AG09319 (cell line): ENCODE measurements around the gene CDS2.

ENCODE experiments used
- DNase-seq: peaks from one replicate; pipeline ENCODE4 v3.0.0-alpha.2; 2010; ENCODE audit warnings: low read depth; ENCODE audit errors: extremely low read depth
- CTCF ChIP-seq: IDR thresholded peaks from 2 replicates; pipeline ENCODE4 v1.5.1; 2011; ENCODE audit warnings: low read depth, mild to moderate bottlenecking, inconsistent platforms, low read length, moderate library complexity

CDS2 gene

GRCh38 chr20:5181492-5181891, 54.7 kb downstream of the CDS2 start:
- no peak for TF ChIP-seq CTCF
- DNase-seq, result no peak

GRCh38 chr20:5181958-5182357, 55.1 kb downstream of the CDS2 start:
- no peak for DNase-seq
- no peak for TF ChIP-seq CTCF

GRCh38 chr20:5182615-5183254, 55.9 kb downstream of the CDS2 start:
- no peak for TF ChIP-seq CTCF
- DNase-seq, result no peak

- no peak for DNase-seq
- TF ChIP-seq CTCF, result no peak
Measured at GRCh38 chr20:5183731-5184474, 57.1 kb downstream of the CDS2 start.

- TF ChIP-seq CTCF, result no peak
- no peak for DNase-seq
Measured at GRCh38 chr20:5184684-5185083, 57.9 kb downstream of the CDS2 start.

GRCh38 chr20:5187122-5187521, 60.3 kb downstream of the CDS2 start:
- no peak for TF ChIP-seq CTCF
- DNase-seq, result no peak

GRCh38 chr20:5188736-5189135, 61.9 kb downstream of the CDS2 start:
- no peak for TF ChIP-seq CTCF

More at GRCh38 chr20:5188736-5189135, 61.9 kb downstream of the CDS2 start:
- DNase-seq, result no peak
